Omental fat pad (tissue), 4 donors: ENCODE measurements around the gene ZNF655. TPM values are rescaled to one million over a fixed set of nuclear protein-coding genes. Genes with fewer than 3 reads are reported as not detected.
"Not testable (repeated sequence)": the region's sequence is repeated elsewhere in the genome, so short reads cannot be mapped to it uniquely, and the experiment has no call there.

Experiments
- ATAC-seq: fragments of 150-250 bp; one replicate; pipeline ENCODE4 v1.9.1; 2016; ENCODE audit warnings: mild to moderate bottlenecking, moderate library complexity; ENCODE audit not compliant: low FRiP score
- DNase-seq: peaks from one replicate; pipeline ENCODE4 v3.0.0-alpha.2; 2019; ENCODE audit warnings: low spot score
- total RNA-seq, 4 donors: library from RNA; depleted of rRNA; stranded (reverse); fragments of >200 nt; gene quantifications; one replicate each; pipeline ENCODE4 v1.1.0, GENCODE V29; 2016
- TF ChIP-seq, protein P1 (sequence below), 3 donors: fragments of 450-650 bp; IDR thresholded peaks; one replicate each; pipeline ENCODE4 v1.5.1; 2016 to 2017; ENCODE audit warnings: antibody characterized with exemption in 3 of 3, mild to moderate bottlenecking in 3 of 3, moderate library complexity in 2 of 3

Gene ZNF655
- total RNA-seq, 4 donors from 2014 or later: 104 to 164 (median 109) TPM

GRCh38 chr7:99573257-99573656 is 14.8 kb downstream of the ZNF655 start:
- ATAC-seq (no peak), DNase-seq (no peak)
- TF ChIP-seq, protein P1, sequence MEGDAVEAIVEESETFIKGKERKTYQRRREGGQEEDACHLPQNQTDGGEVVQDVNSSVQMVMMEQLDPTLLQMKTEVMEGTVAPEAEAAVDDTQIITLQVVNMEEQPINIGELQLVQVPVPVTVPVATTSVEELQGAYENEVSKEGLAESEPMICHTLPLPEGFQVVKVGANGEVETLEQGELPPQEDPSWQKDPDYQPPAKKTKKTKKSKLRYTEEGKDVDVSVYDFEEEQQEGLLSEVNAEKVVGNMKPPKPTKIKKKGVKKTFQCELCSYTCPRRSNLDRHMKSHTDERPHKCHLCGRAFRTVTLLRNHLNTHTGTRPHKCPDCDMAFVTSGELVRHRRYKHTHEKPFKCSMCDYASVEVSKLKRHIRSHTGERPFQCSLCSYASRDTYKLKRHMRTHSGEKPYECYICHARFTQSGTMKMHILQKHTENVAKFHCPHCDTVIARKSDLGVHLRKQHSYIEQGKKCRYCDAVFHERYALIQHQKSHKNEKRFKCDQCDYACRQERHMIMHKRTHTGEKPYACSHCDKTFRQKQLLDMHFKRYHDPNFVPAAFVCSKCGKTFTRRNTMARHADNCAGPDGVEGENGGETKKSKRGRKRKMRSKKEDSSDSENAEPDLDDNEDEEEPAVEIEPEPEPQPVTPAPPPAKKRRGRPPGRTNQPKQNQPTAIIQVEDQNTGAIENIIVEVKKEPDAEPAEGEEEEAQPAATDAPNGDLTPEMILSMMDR (IDR thresholded peaks at IDR 0.05): no peak

GRCh38 chr7:99576251-99576650 is 17.8 kb downstream of the ZNF655 start:
- TF ChIP-seq, protein P1 (IDR thresholded peaks at IDR 0.05): no peak
- DNase-seq (no peak), ATAC-seq (no peak)

DNA sequence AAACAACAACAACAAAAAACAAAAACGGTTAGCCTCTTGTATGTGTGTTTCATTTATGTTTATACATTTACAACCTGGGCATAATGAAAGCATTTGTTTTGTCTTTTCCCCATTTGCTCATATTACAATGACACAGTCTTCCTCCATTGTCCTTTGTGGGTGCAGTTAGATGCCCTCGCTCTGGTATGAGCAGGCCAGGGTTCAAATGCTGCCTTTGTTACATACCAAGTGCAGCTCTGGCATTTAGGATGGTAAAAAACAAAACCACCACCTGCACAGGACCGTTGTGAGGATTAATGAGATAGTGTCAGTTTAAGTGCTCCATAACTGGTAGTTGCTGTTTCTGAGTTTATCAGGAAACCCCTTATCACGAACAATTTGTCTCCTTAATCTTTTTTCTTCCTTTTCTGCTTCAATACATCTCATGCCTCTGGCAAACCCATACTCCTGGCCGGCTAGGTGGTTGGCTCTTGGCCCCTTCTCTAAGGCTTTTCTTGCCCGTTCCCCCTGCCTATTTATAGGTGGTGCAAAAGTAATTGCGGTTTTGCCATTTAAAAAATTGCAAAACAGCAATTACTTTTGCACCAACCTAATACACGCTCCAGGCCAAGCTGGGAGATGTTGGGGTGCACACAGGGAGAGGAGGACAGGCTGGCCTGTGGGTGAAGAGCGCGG is 21.0 kb downstream of the ZNF655 start:
- DNase-seq (no peak), ATAC-seq (no peak)
- TF ChIP-seq, protein P1 (IDR thresholded peaks at IDR 0.05): no peak

DNA sequence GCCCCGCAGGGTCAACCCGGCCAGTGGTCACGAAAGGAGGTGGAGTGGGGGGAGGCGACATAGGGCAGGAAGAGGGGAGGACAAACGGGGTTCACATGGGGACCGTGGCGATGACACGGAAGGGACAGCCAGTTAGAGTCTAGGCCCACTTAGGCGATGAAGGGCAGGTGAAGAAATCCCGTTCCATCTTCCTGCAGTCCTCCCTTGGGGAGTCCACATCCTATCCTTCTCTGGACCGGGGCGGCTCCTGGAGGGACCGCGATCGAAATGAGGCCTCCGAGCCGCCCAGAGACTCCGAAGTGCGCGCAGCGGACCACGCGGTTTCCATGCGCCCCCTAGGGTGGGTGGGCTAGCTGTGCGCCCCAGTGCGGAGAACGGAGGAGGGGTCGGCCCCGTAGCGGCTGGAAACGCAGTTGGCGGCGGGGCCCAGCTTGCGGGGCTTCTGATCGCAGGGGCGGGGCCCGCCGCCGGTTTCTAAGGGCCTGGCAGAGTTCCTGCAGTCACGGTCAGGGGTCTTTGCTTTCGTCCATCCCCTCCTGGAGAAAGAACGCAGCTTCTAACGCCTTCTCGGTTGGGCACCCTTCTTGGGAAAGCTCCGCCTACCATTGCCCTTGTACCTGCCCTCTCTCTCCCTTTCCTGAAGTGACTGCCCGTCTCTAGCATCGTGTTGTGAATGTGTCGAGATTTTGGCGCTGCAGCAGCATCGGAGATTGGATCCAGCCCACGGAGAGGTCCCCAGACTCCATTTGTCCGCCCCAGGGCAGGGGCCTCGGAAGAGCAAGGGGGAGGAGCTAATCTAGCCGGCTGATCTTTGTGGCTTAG is 21.7 kb downstream of the ZNF655 start:
- TF ChIP-seq, protein P1 (IDR thresholded peaks at IDR 0.05): no peak
- ATAC-seq: peak; percentile 61
- no peak for DNase-seq

- not testable (repeated sequence) for DNase-seq, ATAC-seq
Measured at GRCh38 chr7:99580778-99581332, 22.4 kb downstream of the ZNF655 start.

- no peak for DNase-seq
- no peak for ATAC-seq
- TF ChIP-seq, protein P1 (IDR thresholded peaks at IDR 0.05): no peak
Measured at GRCh38 chr7:99588868-99589267, 30.4 kb downstream of the ZNF655 start.

- ATAC-seq (no peak), DNase-seq (no peak)
Measured at GRCh38 chr7:99594948-99595745, 36.7 kb downstream of the ZNF655 start.

More at GRCh38 chr7:99594948-99595745, 36.7 kb downstream of the ZNF655 start:
- TF ChIP-seq, protein P1 (IDR thresholded peaks at IDR 0.05): no peak
